ENCODE measurements around the gene GRID1.

The GRID1 gene

GRCh38 chr10:86368046-86368445, 1.5 kb upstream of the GRID1 start:
- DNase-seq = no peak

- no peak for DNase-seq
Measured at GRCh38 chr10:86367152-86367951, 757 bp upstream of the GRID1 start.

- DNase-seq = no peak
Measured at GRCh38 chr10:86366902-86367151, 232 bp upstream of the GRID1 start.

GRCh38 chr10:86365346-86366032, 1.1 kb downstream of the GRID1 start:
- no peak for DNase-seq

- DNase-seq = no peak
Measured at GRCh38 chr10:86364491-86365345, 1.9 kb downstream of the GRID1 start.

GRCh38 chr10:86363833-86364490, 2.6 kb downstream of the GRID1 start:
- DNase-seq = no peak

GRCh38 chr10:86363184-86363832, 3.3 kb downstream of the GRID1 start:
- DNase-seq = no peak

GRCh38 chr10:86362586-86363183, 3.9 kb downstream of the GRID1 start:
- DNase-seq = no peak

GRCh38 chr10:86362129-86362527, 4.5 kb downstream of the GRID1 start:
- no peak for DNase-seq

- DNase-seq = no peak
Measured at GRCh38 chr10:86361156-86362128, 5.2 kb downstream of the GRID1 start.

GRCh38 chr10:86360657-86361056, 5.9 kb downstream of the GRID1 start:
- no peak for DNase-seq

GRCh38 chr10:86359954-86360353, 6.6 kb downstream of the GRID1 start:
- DNase-seq = no peak

- no peak for DNase-seq
Measured at GRCh38 chr10:86359111-86359510, 7.5 kb downstream of the GRID1 start.

GRCh38 chr10:86357676-86358075, 8.9 kb downstream of the GRID1 start:
- DNase-seq = no peak

GRCh38 chr10:86357041-86357440, 9.6 kb downstream of the GRID1 start:
- no peak for DNase-seq

GRCh38 chr10:86356296-86356695, 10.3 kb downstream of the GRID1 start:
- no peak for DNase-seq

GRCh38 chr10:86355571-86356038, 11.0 kb downstream of the GRID1 start:
- no peak for DNase-seq

GRCh38 chr10:86354761-86355540, 11.6 kb downstream of the GRID1 start:
- no peak for DNase-seq

GRCh38 chr10:86353506-86354485, 12.8 kb downstream of the GRID1 start:
- DNase-seq = no peak

Measured in NCI-H524 treated with DMSO at 0.1 percent for 48 hours (cell line).